Thyroid gland (tissue), 4 donors: ENCODE results near the gene HOXB7. TPM values are rescaled to one million over a fixed set of nuclear protein-coding genes. Genes with fewer than 3 reads are reported as not detected.

Experiments
- DNase-seq, 2 donors: peaks; one replicate each; pipeline ENCODE4 v3.0.0-alpha.2; 2019
- H3K27ac ChIP-seq, 3 donors: fragments of 200-600 bp; sonication (generic); 1 replicate in 2 of 3; 2 replicates in 1 of 3; pipeline ENCODE4 v1.5.1; 2016 to 2019; ENCODE audit warnings: mild to moderate bottlenecking in 1 of 3, moderate library complexity in 1 of 3
- H3K27me3 ChIP-seq: fragments of 200-600 bp; sonication (generic); one replicate; pipeline ENCODE4 v1.5.1; 2019
- H3K36me3 ChIP-seq, 2 donors: fragments of 200-600 bp; sonication (generic); one replicate each; pipeline ENCODE4 v1.5.1; 2016 to 2019
- H3K4me1 ChIP-seq, 2 donors: fragments of 200-600 bp; sonication (generic); one replicate each; pipeline ENCODE4 v1.5.1; 2017 to 2019
- H3K4me3 ChIP-seq, 3 donors: fragments of 200-600 bp; sonication (generic); replicated peaks in 1 of 3; 1 replicate in 2 of 3; 2 replicates in 1 of 3; pipeline ENCODE4 v1.5.1; 2016; ENCODE audit warnings: mild to moderate bottlenecking in 1 of 3
- H3K9me3 ChIP-seq: fragments of 200-600 bp; sonication (generic); one replicate; pipeline ENCODE4 v1.5.1; 2017
- CTCF ChIP-seq, 6 experiments: fragments of 200-600 bp in 3 of 6; fragments of 450-650 bp in 3 of 6; sonication (generic) in 3 of 6; IDR thresholded peaks; one replicate each; pipeline ENCODE4 v1.5.1; 2016 to 2019; ENCODE audit warnings: antibody characterized with exemption in 6 of 6, mild to moderate bottlenecking in 2 of 6, inconsistent platforms in 1 of 6, moderate library complexity in 1 of 6
- POLR2A ChIP-seq, 2 donors: fragments of 450-650 bp; IDR thresholded peaks; one replicate each; pipeline ENCODE4 v1.6.1; 2017; ENCODE audit warnings: antibody characterized with exemption in 2 of 2, mild to moderate bottlenecking in 2 of 2, moderate library complexity in 1 of 2
- WGBS, 2 donors: methylation state at CpG; one replicate each; pipeline ENCODE4 v1.1.5; 2017; 5-methylcytosine and 5-hydroxymethylcytosine counted together
- intact Hi-C: fragments of 100-400 bp; cut with DNase I; formaldehyde crosslinking; loops from one replicate; pipeline ENCODE4 v1.15.1; 2023
- total RNA-seq, 4 donors: library from RNA; depleted of rRNA; stranded (reverse); fragments of >200 nt; gene quantifications; one replicate each; pipeline ENCODE4 v1.2.3, GENCODE V29; 2016

Gene HOXB7
- total RNA-seq, 4 donors from 2014 or later, result 1.0 to 2.8 (median 1.3) TPM; not detected in 1

- peaks cover 4% of the 10 kb centered on the region in 2 donors for H3K4me1 ChIP-seq
- intact Hi-C loops, result no loop called here
- no peak overlapping the region for H3K27ac ChIP-seq
- no peaks in the 10 kb centered on the region for H3K9me3 ChIP-seq
- WGBS, 2 donors, result 15 to 26% methylated on average over 7 of the region's 7 CpGs
- peaks cover 80% of the 10 kb centered on the region for H3K27me3 ChIP-seq
- no peak for TF ChIP-seq CTCF (IDR thresholded peaks at IDR 0.05)
- TF ChIP-seq POLR2A (IDR thresholded peaks at IDR 0.05), result no peak
- H3K4me3 ChIP-seq, result no peak overlapping the region
- H3K36me3 ChIP-seq, result no peaks in the 10 kb centered on the region
- DNase-seq, result no peak
Observed at GRCh38 chr17:48632579-48633265, 21.9 kb upstream of the HOXB7 start.

- DNase-seq, result no peak
- Histone ChIP-seq H3K4me1 (peaks cover 4% of the 10 kb centered on the region in 2 donors), H3K9me3 (no peaks in the 10 kb centered on the region), H3K27ac (no peak overlapping the region), H3K4me3 (no peak overlapping the region), H3K36me3 (no peaks in the 10 kb centered on the region), H3K27me3 (peaks cover 80% of the 10 kb centered on the region)
- intact Hi-C loops, result no loop called here
- TF ChIP-seq POLR2A (IDR thresholded peaks at IDR 0.05), result no peak
- WGBS, 2 donors, result 17 to 22% methylated on average over 7 of the region's 7 CpGs
Observed at GRCh38 chr17:48631693-48632578, 21.1 kb upstream of the HOXB7 start.

GRCh38 chr17:48630925-48631692, 20.3 kb upstream of the HOXB7 start:
- Histone ChIP-seq H3K27me3 (peaks cover 81% of the 10 kb centered on the region), H3K27ac (no peak overlapping the region), H3K4me1 (peaks cover 6% of the 10 kb centered on the region in 2 donors), H3K4me3 (no peak overlapping the region), H3K9me3 (no peaks in the 10 kb centered on the region), H3K36me3 (no peaks in the 10 kb centered on the region)
- DNase-seq, result no peak
- intact Hi-C loops, result no loop called here
- TF ChIP-seq POLR2A (IDR thresholded peaks at IDR 0.05), result no peak
- no peak for TF ChIP-seq CTCF (IDR thresholded peaks at IDR 0.05)
- 13 to 21% methylated on average over 15 of the region's 15 CpGs for WGBS, 2 donors

- peaks cover 13 to 15% of the 10 kb centered on the region in 2 donors for H3K4me1 ChIP-seq
- H3K27ac ChIP-seq, result no peak overlapping the region
- 31 to 35% methylated on average over 15 of the region's 15 CpGs for WGBS, 2 donors
- peaks cover 80% of the 10 kb centered on the region for H3K27me3 ChIP-seq
- no peaks in the 10 kb centered on the region for H3K36me3 ChIP-seq
- intact Hi-C loops, result no loop called here
- H3K9me3 ChIP-seq, result no peaks in the 10 kb centered on the region
- TF ChIP-seq POLR2A (IDR thresholded peaks at IDR 0.05) (no peak), CTCF (IDR thresholded peaks at IDR 0.05) (no peak)
- no peak overlapping the region for H3K4me3 ChIP-seq
- DNase-seq, result no peak
Observed at GRCh38 chr17:48630009-48630924, 19.4 kb upstream of the HOXB7 start.

GRCh38 chr17:48629411-48629759, 18.6 kb upstream of the HOXB7 start:
- WGBS, 2 donors, result 15 to 20% methylated on average over 5 of the region's 5 CpGs
- H3K4me1 ChIP-seq, result peaks cover 15 to 20% of the 10 kb centered on the region in 2 donors
- no peak for DNase-seq
- no peak overlapping the region for H3K4me3 ChIP-seq
- no peaks in the 10 kb centered on the region for H3K36me3 ChIP-seq
- no peak for TF ChIP-seq POLR2A (IDR thresholded peaks at IDR 0.05)
- TF ChIP-seq CTCF (IDR thresholded peaks at IDR 0.05), result no peak
- intact Hi-C loops, result no loop called here
- no peaks in the 10 kb centered on the region for H3K9me3 ChIP-seq
- H3K27me3 ChIP-seq, result peaks cover 80% of the 10 kb centered on the region
- H3K27ac ChIP-seq, result no peak overlapping the region
